GM12878 (cell line): ENCODE data around the gene URI1. TPM values are rescaled to one million over a fixed set of nuclear protein-coding genes. Genes with fewer than 3 reads are reported as not detected.

ENCODE experiments used
- ATAC-seq: fragments of 200-7000 bp; cut with Tn5 transposase; 3 replicates; pipeline ENCODE4 v1.9.1; 2020; ENCODE audit warnings: mild to moderate bottlenecking, moderate library complexity
- BruUV-seq: library from RNA; stranded (reverse); fragments of 400-500 nt; replicated peaks from 2 replicates; lab custom pipeline; 2021; lab: Mats Ljungman, UMichigan
- CTCF ChIA-PET: fragments of 300-600 bp; sonication (Branson Sonifier 250); formaldehyde crosslinking; extraction: SDS; loops from one replicate; lab custom pipeline; 2021; ENCODE audit warnings: inconsistent platforms; lab: Yijun Ruan, JAX
- POLR2A ChIA-PET: fragments of 350-600 bp; formaldehyde crosslinking; extraction: SDS; loops from one replicate; lab custom pipeline; 2021; ENCODE audit warnings: inconsistent platforms; lab: Charles Lee
- RAD21 ChIA-PET: fragments of 300-600 bp; sonication (Branson Sonifier 250); formaldehyde crosslinking; loops from one replicate; lab custom pipeline; 2023; ENCODE audit warnings: antibody characterized with exemption; ENCODE audit not compliant: unreplicated experiment; lab: Charles Lee
- SMC1A ChIA-PET: fragments of 300-600 bp; sonication (Branson Sonifier 250); formaldehyde crosslinking; loops from one replicate; lab custom pipeline; 2023; ENCODE audit not compliant: unreplicated experiment, uncharacterized antibody; lab: Charles Lee
- DNase-seq: peaks from one replicate; pipeline ENCODE4 v3.0.0-alpha.2; 2011; ENCODE audit warnings: low read depth, low spot score
- FAIRE-seq: peaks from 3 replicates; lab custom pipeline; 2011; peaks lifted over from hg19 to GRCh38; lab: Jason Lieb, UNC
- H2AFZ ChIP-seq: 2 replicates; pipeline ENCODE4 v1.6.0; 2011; ENCODE audit warnings: low read depth, low read length, control low read depth; ENCODE audit not compliant: control insufficient read depth
- H3K27ac ChIP-seq: 2 replicates; pipeline ENCODE4 v1.5.1; 2011; ENCODE audit warnings: control low read depth; ENCODE audit not compliant: control insufficient read depth, insufficient read depth
- H3K27me3 ChIP-seq, 2 experiments: replicated peaks in 1 of 2; 2 replicates each; pipeline versions ENCODE4 v1.6.0 to v1.6.1; 2011; ENCODE audit warnings: low read length in 1 of 2; ENCODE audit not compliant: control insufficient read depth in 2 of 2, insufficient read depth in 2 of 2
- H3K36me3 ChIP-seq, 2 experiments: 2 replicates each; pipeline ENCODE4 v1.5.1; 2011; ENCODE audit warnings: low read length in 1 of 2; ENCODE audit not compliant: control insufficient read depth in 2 of 2, insufficient read depth in 2 of 2
- H3K4me1 ChIP-seq: 2 replicates; pipeline ENCODE4 v1.6.1; 2011; ENCODE audit warnings: mild to moderate bottlenecking, low read length, moderate library complexity, mixed read lengths; ENCODE audit not compliant: control insufficient read depth, insufficient read depth
- H3K4me2 ChIP-seq: 2 replicates; pipeline ENCODE4 v1.6.0; 2011; ENCODE audit warnings: control low read depth; ENCODE audit not compliant: control insufficient read depth, insufficient read depth
- H3K4me3 ChIP-seq: fragments of 200-600 bp; sonication (generic); 2 replicates; pipeline ENCODE4 v1.5.1; 2016
- H3K79me2 ChIP-seq: 2 replicates; pipeline ENCODE4 v1.6.0; 2011; ENCODE audit warnings: low read length; ENCODE audit not compliant: control insufficient read depth, insufficient read depth
- H3K9ac ChIP-seq: 2 replicates; pipeline ENCODE4 v1.8.0; 2011; ENCODE audit warnings: low read length, control low read depth, mixed read lengths; ENCODE audit not compliant: control insufficient read depth, insufficient read depth
- H3K9me3 ChIP-seq: replicated peaks from 3 replicates; pipeline ENCODE4 v1.5.1; 2011; ENCODE audit warnings: mild to moderate bottlenecking, low read length; ENCODE audit not compliant: control insufficient read depth, insufficient read depth
- H4K20me1 ChIP-seq: 2 replicates; pipeline ENCODE4 v1.6.0; 2011; ENCODE audit not compliant: control insufficient read depth, insufficient read depth
- BMI1 ChIP-seq: fragments of 450-650 bp; IDR thresholded peaks from 2 replicates; pipeline ENCODE4 v1.6.1; 2016; ENCODE audit warnings: mild to moderate bottlenecking, moderate library complexity, borderline replicate concordance
- CHD4 ChIP-seq: fragments of 200-600 bp; sonication (generic); IDR thresholded peaks from 2 replicates; pipeline ENCODE4 v1.6.1; 2016; ENCODE audit warnings: mild to moderate bottlenecking
- ESRRA ChIP-seq: IDR thresholded peaks from 2 replicates; pipeline ENCODE4 v1.6.1; 2012; ENCODE audit warnings: mild to moderate bottlenecking, low read length, improper control_type of control experiment
- JUND ChIP-seq: IDR thresholded peaks from 2 replicates; pipeline ENCODE4 v1.6.1; 2012; ENCODE audit warnings: low read depth, mild to moderate bottlenecking, low read length, improper control_type of control experiment, moderate library complexity
- KAT2A ChIP-seq: conservative IDR thresholded peaks from 2 replicates; pipeline ENCODE4 v1.6.1; 2011; ENCODE audit warnings: low read depth, low read length; ENCODE audit not compliant: control insufficient read depth
- MEF2B ChIP-seq: fragments of 450-650 bp; IDR thresholded peaks from 2 replicates; pipeline ENCODE4 v1.6.1; 2018; ENCODE audit warnings: mild to moderate bottlenecking, moderate library complexity; ENCODE audit not compliant: partially characterized antibody, poor library complexity, severe bottlenecking
- POLR2A ChIP-seq: IDR thresholded peaks from 2 replicates; pipeline ENCODE4 v1.6.1; 2011; ENCODE audit warnings: low read depth, mild to moderate bottlenecking, low read length
- SIN3A ChIP-seq: IDR thresholded peaks from 2 replicates; pipeline ENCODE4 v1.6.1; 2012; ENCODE audit warnings: low read depth, low read length, improper control_type of control experiment
- SRF ChIP-seq, 2 experiments: IDR thresholded peaks; 2 replicates each; pipeline ENCODE4 v1.6.1; 2011; ENCODE audit warnings: low read depth in 2 of 2, low read length in 2 of 2, mild to moderate bottlenecking in 1 of 2, moderate library complexity in 1 of 2
- SUPT20H ChIP-seq: IDR thresholded peaks from 2 replicates; pipeline ENCODE4 v1.6.1; 2011; ENCODE audit warnings: low read depth, mild to moderate bottlenecking, low read length, moderate library complexity, borderline replicate concordance; ENCODE audit not compliant: control insufficient read depth
- ZNF217 ChIP-seq: fragments of 450-650 bp; IDR thresholded peaks from 2 replicates; pipeline ENCODE4 v1.6.1; 2017; ENCODE audit warnings: antibody characterized with exemption, mild to moderate bottlenecking
- WGBS: methylation state at CpG from one replicate; pipeline ENCODE4 v1.1.6; 2016; ENCODE audit warnings: low lambda C conversion rate; ENCODE audit not compliant: insufficient replicate concordance, insufficient coverage; ENCODE audit errors: missing lambda C conversion rate; 5-methylcytosine and 5-hydroxymethylcytosine counted together
- in situ Hi-C: fragments of 300-500 bp; cut with MboI; formaldehyde crosslinking; loops from 9 replicates; pipeline ENCODE4 v1.14.3; 2018; ENCODE audit warnings: mixed read lengths
- intact Hi-C: fragments of 100-400 bp; cut with micrococcal nuclease; formaldehyde crosslinking; loops from one replicate; pipeline ENCODE4 v1.14.2; 2022; ENCODE audit not compliant: unreplicated experiment
- polyA plus RNA-seq, 11 experiments: library from polyadenylated mRNA; depleted of rRNA in 4 of 11; unstranded in 6 of 11; stranded (reverse) in 5 of 11; fragments of >200 nt; fragmentation: Nextera tagmentation in 4 of 11; fragmentation: Illumina TruSeq in 1 of 11; extraction: Ambion mirVana in 4 of 11; extraction: Trizol in 1 of 11; gene quantifications; 1 replicate in 1 of 11; 2 replicates in 10 of 11; pipeline versions ENCODE4 v1.2.1 to v1.2.3, GENCODE V29; 2011 to 2016; ENCODE audit warnings: inconsistent platforms in 2 of 11, missing spikeins in 2 of 11, low read depth in 1 of 11
- total RNA-seq, 4 experiments: library from RNA; depleted of rRNA in 3 of 4; stranded (reverse); fragments of >200 nt in 3 of 4; fragmentation: Illumina TruSeq in 1 of 4; extraction: Trizol in 1 of 4; gene quantifications; 2 replicates each; pipeline versions ENCODE4 v1.2.1 to v1.2.3, GENCODE V29; 2013 to 2021
- TF ChIP-seq, protein P1 (sequence below): fragments of 450-650 bp; IDR thresholded peaks from 2 replicates; pipeline ENCODE4 v1.6.1; 2017; ENCODE audit warnings: mild to moderate bottlenecking, low read depth, inconsistent platforms; ENCODE audit not compliant: poor library complexity, severe bottlenecking
- TF ChIP-seq, protein P2 (sequence below): IDR thresholded peaks from 2 replicates; pipeline ENCODE4 v1.6.1; 2012; ENCODE audit warnings: low read depth, low read length, improper control_type of control experiment
- TF ChIP-seq, protein P3 (sequence below): fragments of 450-650 bp; formaldehyde crosslinking; IDR thresholded peaks from 2 replicates; pipeline ENCODE4 v1.4.0; 2020; ENCODE audit warnings: mild to moderate bottlenecking, moderate library complexity

Gene URI1
- total and polyA plus RNA-seq, 10 of the 15 experiments (the other 5 are each of a cell fraction or from before 2014, with no cell fraction given), result 15.2 to 94.2 (median 47.9) TPM

DNA sequence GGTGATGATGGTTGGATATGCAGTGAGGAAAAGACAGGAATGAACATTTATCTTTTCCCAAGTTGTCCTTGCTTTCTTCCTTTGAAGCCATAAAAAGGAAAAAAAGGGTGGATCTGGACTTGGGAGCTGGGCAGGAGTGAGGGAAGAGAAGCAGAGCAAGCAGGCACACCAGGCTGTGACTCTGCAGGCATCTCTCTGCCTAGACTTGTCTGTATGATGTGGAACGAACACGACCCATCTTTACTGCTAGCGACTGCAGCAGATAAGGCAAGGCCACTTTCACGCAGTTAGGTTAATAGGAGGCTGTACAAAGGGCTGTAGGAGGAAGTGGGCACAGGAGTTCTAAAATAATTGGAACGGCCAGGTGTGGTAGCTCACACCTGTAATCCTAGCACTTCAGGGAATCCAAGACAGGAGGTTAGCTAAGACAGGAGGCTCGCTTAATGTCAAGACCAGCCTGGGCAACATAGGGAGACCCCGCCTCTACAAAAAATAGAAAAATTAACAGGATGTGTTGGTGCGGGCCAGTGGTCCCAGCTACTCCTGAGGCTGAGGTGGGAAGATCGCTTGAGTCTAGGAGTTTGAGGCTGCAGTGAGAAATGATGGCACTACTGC lies 961 bp upstream of the URI1 start:
- TF ChIP-seq ESRRA (no peak), KAT2A (no peak), CHD4 (no peak), JUND (no peak), SRF (IDR thresholded peaks at IDR 0.05; ENCODE audit: low read depth in 2 of 2, low read length in 2 of 2) (no peak), SUPT20H (no peak), POLR2A (no peak), ZNF217 (no peak), MEF2B (no peak), BMI1 (no peak), SIN3A (no peak)
- TF ChIP-seq, protein P1, sequence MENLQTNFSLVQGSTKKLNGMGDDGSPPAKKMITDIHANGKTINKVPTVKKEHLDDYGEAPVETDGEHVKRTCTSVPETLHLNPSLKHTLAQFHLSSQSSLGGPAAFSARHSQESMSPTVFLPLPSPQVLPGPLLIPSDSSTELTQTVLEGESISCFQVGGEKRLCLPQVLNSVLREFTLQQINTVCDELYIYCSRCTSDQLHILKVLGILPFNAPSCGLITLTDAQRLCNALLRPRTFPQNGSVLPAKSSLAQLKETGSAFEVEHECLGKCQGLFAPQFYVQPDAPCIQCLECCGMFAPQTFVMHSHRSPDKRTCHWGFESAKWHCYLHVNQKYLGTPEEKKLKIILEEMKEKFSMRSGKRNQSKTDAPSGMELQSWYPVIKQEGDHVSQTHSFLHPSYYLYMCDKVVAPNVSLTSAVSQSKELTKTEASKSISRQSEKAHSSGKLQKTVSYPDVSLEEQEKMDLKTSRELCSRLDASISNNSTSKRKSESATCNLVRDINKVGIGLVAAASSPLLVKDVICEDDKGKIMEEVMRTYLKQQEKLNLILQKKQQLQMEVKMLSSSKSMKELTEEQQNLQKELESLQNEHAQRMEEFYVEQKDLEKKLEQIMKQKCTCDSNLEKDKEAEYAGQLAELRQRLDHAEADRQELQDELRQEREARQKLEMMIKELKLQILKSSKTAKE, result no peak
- TF ChIP-seq, protein P2, sequence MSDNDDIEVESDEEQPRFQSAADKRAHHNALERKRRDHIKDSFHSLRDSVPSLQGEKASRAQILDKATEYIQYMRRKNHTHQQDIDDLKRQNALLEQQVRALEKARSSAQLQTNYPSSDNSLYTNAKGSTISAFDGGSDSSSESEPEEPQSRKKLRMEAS, result no peak
- TF ChIP-seq, protein P3, sequence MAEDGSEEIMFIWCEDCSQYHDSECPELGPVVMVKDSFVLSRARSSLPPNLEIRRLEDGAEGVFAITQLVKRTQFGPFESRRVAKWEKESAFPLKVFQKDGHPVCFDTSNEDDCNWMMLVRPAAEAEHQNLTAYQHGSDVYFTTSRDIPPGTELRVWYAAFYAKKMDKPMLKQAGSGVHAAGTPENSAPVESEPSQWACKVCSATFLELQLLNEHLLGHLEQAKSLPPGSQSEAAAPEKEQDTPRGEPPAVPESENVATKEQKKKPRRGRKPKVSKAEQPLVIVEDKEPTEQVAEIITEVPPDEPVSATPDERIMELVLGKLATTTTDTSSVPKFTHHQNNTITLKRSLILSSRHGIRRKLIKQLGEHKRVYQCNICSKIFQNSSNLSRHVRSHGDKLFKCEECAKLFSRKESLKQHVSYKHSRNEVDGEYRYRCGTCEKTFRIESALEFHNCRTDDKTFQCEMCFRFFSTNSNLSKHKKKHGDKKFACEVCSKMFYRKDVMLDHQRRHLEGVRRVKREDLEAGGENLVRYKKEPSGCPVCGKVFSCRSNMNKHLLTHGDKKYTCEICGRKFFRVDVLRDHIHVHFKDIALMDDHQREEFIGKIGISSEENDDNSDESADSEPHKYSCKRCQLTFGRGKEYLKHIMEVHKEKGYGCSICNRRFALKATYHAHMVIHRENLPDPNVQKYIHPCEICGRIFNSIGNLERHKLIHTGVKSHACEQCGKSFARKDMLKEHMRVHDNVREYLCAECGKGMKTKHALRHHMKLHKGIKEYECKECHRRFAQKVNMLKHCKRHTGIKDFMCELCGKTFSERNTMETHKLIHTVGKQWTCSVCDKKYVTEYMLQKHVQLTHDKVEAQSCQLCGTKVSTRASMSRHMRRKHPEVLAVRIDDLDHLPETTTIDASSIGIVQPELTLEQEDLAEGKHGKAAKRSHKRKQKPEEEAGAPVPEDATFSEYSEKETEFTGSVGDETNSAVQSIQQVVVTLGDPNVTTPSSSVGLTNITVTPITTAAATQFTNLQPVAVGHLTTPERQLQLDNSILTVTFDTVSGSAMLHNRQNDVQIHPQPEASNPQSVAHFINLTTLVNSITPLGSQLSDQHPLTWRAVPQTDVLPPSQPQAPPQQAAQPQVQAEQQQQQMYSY, result no peak
- intact Hi-C loops (loop anchor here (5.0 kb wide), 1 partner anchor 91 kb away; no protein-coding TSS in a partner anchor), in situ Hi-C loops (no loop called here)
- BruUV-seq, result no TSS peak
- Histone ChIP-seq H3K27me3 (no peaks in the 10 kb centered on the region), H3K4me3 (no peak overlapping the region), H4K20me1 (no peaks in the 10 kb centered on the region), H3K27ac (no peak overlapping the region), H3K9me3 (no peaks in the 10 kb centered on the region; the same call in 2 of the 3 replicates), H3K4me1 (peaks cover 3% of the 10 kb centered on the region; the same call in 1 of the 2 replicates), H3K9ac (no peak overlapping the region), H3K79me2 (peaks cover 36% of the 10 kb centered on the region), H3K4me2 (peak overlapping the region; percentile 77; the same call in 1 of the 2 replicates), H2AFZ (no peak overlapping the region), H3K36me3 (no peaks in the 10 kb centered on the region)
- SMC1A ChIA-PET, result interaction anchor here (0.9 to 2.0 kb wide), 5 partner anchors 13 to 89 kb away, joined by 3 to 8 read pairs (median 5); no protein-coding TSS in a partner anchor
- FAIRE-seq (no peak), DNase-seq (no peak), ATAC-seq (no peak)
- CTCF ChIA-PET, result interaction anchor here (1.1 kb wide), 1 partner anchor 37 kb away, joined by 4 read pairs; no protein-coding TSS in a partner anchor
- 88% methylated on average over 9 of the region's 9 CpGs for WGBS
- POLR2A ChIA-PET, result interaction anchor here (0.5 to 2.5 kb wide), 5 partner anchors 11 to 26 kb away, joined by 3 to 9 read pairs (median 5); no protein-coding TSS in a partner anchor
- RAD21 ChIA-PET, result interaction anchor here (0.8 to 1.4 kb wide), 3 partner anchors 13 to 61 kb away, joined by 3 to 4 read pairs (median 3); no protein-coding TSS in a partner anchor
